ENCODE results near the gene OR6C3. TPM values are rescaled to one million over a fixed set of nuclear protein-coding genes. Genes with fewer than 3 reads are reported as not detected.

Gene OR6C3
- polyA plus RNA-seq, 3 donors from 2014 or later, result not detected

Other genes starting within 250 kb of the OR6C3 start
- gene OR9K2, start 204.3 kb upstream of the OR6C3 start, polyA plus RNA-seq, result not detected
- not detected for gene OR10A7, start 109.7 kb upstream of the OR6C3 start, polyA plus RNA-seq
- gene OR6C74, start 86.1 kb upstream of the OR6C3 start, polyA plus RNA-seq, result not detected
- gene OR6C6, start 34.2 kb upstream of the OR6C3 start, polyA plus RNA-seq, result not detected
- gene OR6C1, start 16.4 kb upstream of the OR6C3 start, polyA plus RNA-seq, result not detected
- gene OR6C75, start 32.2 kb downstream of the OR6C3 start, polyA plus RNA-seq, result not detected
- not detected for gene OR6C65, start 69.8 kb downstream of the OR6C3 start, polyA plus RNA-seq
- gene OR6C76, start 95.5 kb downstream of the OR6C3 start, polyA plus RNA-seq, result not detected
- gene OR6C2, start 113.3 kb downstream of the OR6C3 start, polyA plus RNA-seq, result not detected
- not detected for gene OR6C70, start 139.4 kb downstream of the OR6C3 start, polyA plus RNA-seq
- gene OR6C68, start 161.6 kb downstream of the OR6C3 start, polyA plus RNA-seq, result not detected
- not detected for gene OR6C4, start 218.9 kb downstream of the OR6C3 start, polyA plus RNA-seq
- not detected for gene OR2AP1, start 241.7 kb downstream of the OR6C3 start, polyA plus RNA-seq

All from immature natural killer cell (primary cell).